K562 (cell line): ENCODE measurements around the gene NCOA6. TPM values are rescaled to one million over a fixed set of nuclear protein-coding genes. Genes with fewer than 3 reads are reported as not detected.

Experiments used
- BDP1 ChIP-seq: IDR thresholded peaks from 3 replicates; pipeline ENCODE4 v1.6.1; 2011; ENCODE audit not compliant: insufficient read length, insufficient read depth
- CHCHD3 ChIP-seq: fragments of 250-450 bp; sonication (Bioruptor Pico); IDR thresholded peaks from 2 replicates; pipeline ENCODE4 v2.1.2; 2022; ENCODE audit warnings: mild to moderate bottlenecking
- CTBP1 ChIP-seq: fragments of 450-650 bp; IDR thresholded peaks from 2 replicates; pipeline ENCODE4 v1.6.1; 2016; ENCODE audit warnings: borderline replicate concordance
- DDX20 ChIP-seq: fragments of 450-650 bp; IDR thresholded peaks from 2 replicates; pipeline ENCODE4 v1.6.1; 2016; ENCODE audit warnings: missing genetic modification characterization, low read depth, mild to moderate bottlenecking, missing compliant biosample characterization, moderate library complexity
- DPF2 ChIP-seq: fragments of 450-650 bp; IDR thresholded peaks from 2 replicates; pipeline ENCODE4 v1.6.1; 2016
- EHMT2 ChIP-seq: fragments of 450-650 bp; IDR thresholded peaks from 2 replicates; pipeline ENCODE4 v1.6.1; 2018; ENCODE audit warnings: antibody characterized with exemption
- ETS2 ChIP-seq: IDR thresholded peaks from 2 replicates; pipeline ENCODE4 v1.6.1; 2016; ENCODE audit warnings: borderline replicate concordance, missing genetic modification characterization, mild to moderate bottlenecking, moderate library complexity, missing compliant biosample characterization; ENCODE audit not compliant: poor library complexity, severe bottlenecking
- FOXA3 ChIP-seq, 2 experiments: fragments of 450-650 bp in 1 of 2; sonication (generic) in 1 of 2; formaldehyde crosslinking; IDR thresholded peaks in 1 of 2; conservative IDR thresholded peaks in 1 of 2; 2 replicates each; pipeline versions ENCODE4 v1.4.0 to v1.8.0; 2020 to 2022; ENCODE audit warnings: mild to moderate bottlenecking in 2 of 2, missing genetic modification reagents in 1 of 2
- GTF2F1 ChIP-seq: IDR thresholded peaks from 2 replicates; pipeline ENCODE4 v1.6.1; 2011; ENCODE audit warnings: low read depth, low read length, improper control_type of control experiment
- HDAC6 ChIP-seq: IDR thresholded peaks from 2 replicates; pipeline ENCODE4 v1.6.1; 2012; ENCODE audit warnings: low read depth, mild to moderate bottlenecking, control low read depth, inconsistent platforms, low read length, moderate library complexity
- HIVEP1 ChIP-seq: fragments of 250-450 bp; sonication (Bioruptor Pico); IDR thresholded peaks from 2 replicates; pipeline ENCODE4 v1.4.0; 2020; ENCODE audit warnings: mild to moderate bottlenecking
- HMG20A ChIP-seq: fragments of 450-650 bp; formaldehyde crosslinking; conservative IDR thresholded peaks from 2 replicates; pipeline ENCODE4 v1.4.0; 2020; ENCODE audit warnings: mild to moderate bottlenecking, mixed read lengths
- HOMEZ ChIP-seq: fragments of 250-450 bp; sonication (Bioruptor Pico); IDR thresholded peaks from 2 replicates; pipeline ENCODE4 v1.4.0; 2020; ENCODE audit warnings: mild to moderate bottlenecking, moderate library complexity
- KLF6 ChIP-seq: fragments of 250-450 bp; sonication (Bioruptor Pico); IDR thresholded peaks from 2 replicates; pipeline ENCODE4 v1.4.0; 2020; ENCODE audit warnings: mild to moderate bottlenecking, moderate library complexity, borderline replicate concordance
- PCBP1 ChIP-seq: fragments of 200-400 bp; formaldehyde crosslinking; IDR thresholded peaks from 2 replicates; pipeline ENCODE4 v1.6.1; 2018; ENCODE audit warnings: mild to moderate bottlenecking, low read depth, low read length; ENCODE audit not compliant: poor library complexity, severe bottlenecking
- PTBP1 ChIP-seq: fragments of 200-400 bp; formaldehyde crosslinking; IDR thresholded peaks from 2 replicates; pipeline ENCODE4 v1.6.1; 2017; ENCODE audit warnings: low read depth, low read length
- RAD51 ChIP-seq: fragments of 450-650 bp; IDR thresholded peaks from 2 replicates; pipeline ENCODE4 v1.7.1; 2016; ENCODE audit warnings: low read depth, mild to moderate bottlenecking, borderline replicate concordance
- SAFB2 ChIP-seq: fragments of 200-400 bp; formaldehyde crosslinking; IDR thresholded peaks from 2 replicates; pipeline ENCODE4 v1.6.1; 2018; ENCODE audit warnings: borderline replicate concordance, low read length, low read depth, moderate library complexity; ENCODE audit not compliant: severe bottlenecking
- SRSF1 ChIP-seq: fragments of 200-400 bp; formaldehyde crosslinking; IDR thresholded peaks from 2 replicates; pipeline ENCODE4 v1.6.1; 2017; ENCODE audit warnings: mild to moderate bottlenecking, low read depth, low read length, moderate library complexity
- ZKSCAN3 ChIP-seq: fragments of 250-450 bp; sonication (Bioruptor Pico); IDR thresholded peaks from 2 replicates; pipeline ENCODE4 v1.4.0; 2020
- ZNF12 ChIP-seq: sonication (generic); formaldehyde crosslinking; IDR thresholded peaks from 2 replicates; pipeline ENCODE4 v1.4.0; 2020; ENCODE audit warnings: mild to moderate bottlenecking, missing genetic modification reagents
- ZNF592 ChIP-seq: fragments of 450-650 bp; IDR thresholded peaks from 2 replicates; pipeline ENCODE4 v1.6.1; 2017; ENCODE audit warnings: antibody characterized with exemption, mild to moderate bottlenecking
- ZNF644 ChIP-seq: fragments of 200-800 bp; sonication (Bioruptor generic); IDR thresholded peaks from 2 replicates; pipeline ENCODE4 v1.6.1; 2016; ENCODE audit warnings: low read depth, missing genetic modification characterization, missing compliant biosample characterization
- ZNF79 ChIP-seq: fragments of 250-450 bp; sonication (Bioruptor Pico); IDR thresholded peaks from 2 replicates; pipeline ENCODE4 v1.4.0; 2020; ENCODE audit warnings: low read depth, mild to moderate bottlenecking, moderate library complexity
- polyA plus RNA-seq, 8 experiments: library from polyadenylated mRNA; depleted of rRNA in 4 of 8; stranded (reverse) in 5 of 8; unstranded in 3 of 8; fragments of >200 nt; fragmentation: Nextera tagmentation in 2 of 8; fragmentation: Illumina TruSeq in 1 of 8; extraction: Ambion mirVana in 2 of 8; extraction: Trizol in 1 of 8; gene quantifications; 2 replicates each; pipeline versions ENCODE4 v1.2.1 to v1.2.3, GENCODE V29; 2011 to 2014; ENCODE audit warnings: inconsistent platforms in 1 of 8, missing spikeins in 1 of 8
- total RNA-seq, 7 experiments: library from RNA; depleted of rRNA in 6 of 7; stranded (reverse); fragments of >200 nt in 6 of 7; fragmentation: Illumina TruSeq in 2 of 7; extraction: Trizol in 2 of 7; gene quantifications; 2 replicates each; pipeline versions ENCODE4 v1.2.1 to v1.2.3, GENCODE V29; 2011 to 2021; ENCODE audit warnings: low replicate concordance in 1 of 7

Gene NCOA6
- total and polyA plus RNA-seq, 9 of the 15 experiments (the other 6 are each of a cell fraction or from before 2014, with no cell fraction given): 6.1 to 25.0 (median 9.5) TPM

- no peak for TF ChIP-seq PCBP1
- no peak for TF ChIP-seq SRSF1
- no peak for TF ChIP-seq RAD51
- no peak for TF ChIP-seq SAFB2
- no peak for TF ChIP-seq PTBP1
- no peak for TF ChIP-seq ZKSCAN3 (CRISPR knock-in tag)
- TF ChIP-seq HIVEP1 (CRISPR knock-in tag): no peak
- no peak for TF ChIP-seq ZNF592
- no peak for TF ChIP-seq ZNF12 (CRISPR knock-in tag)
- TF ChIP-seq HMG20A (CRISPR knock-in tag): no peak
- TF ChIP-seq GTF2F1: no peak
- TF ChIP-seq EHMT2: no peak
- no peak for TF ChIP-seq DDX20
- TF ChIP-seq FOXA3 (CRISPR knock-in tag; conservative IDR thresholded peaks at IDR 0.05 in 1 of 2, IDR thresholded peaks at IDR 0.05 in 1 of 2): no peak
- no peak for TF ChIP-seq CTBP1
- TF ChIP-seq HDAC6: no peak
- TF ChIP-seq KLF6 (CRISPR knock-in tag): no peak
- TF ChIP-seq ZNF79 (CRISPR knock-in tag): no peak
- TF ChIP-seq CHCHD3 (CRISPR knock-in tag): no peak
- TF ChIP-seq ETS2 (tag): no peak
- TF ChIP-seq HOMEZ (CRISPR knock-in tag): no peak
- TF ChIP-seq BDP1: no peak
- no peak for TF ChIP-seq DPF2
- no peak for TF ChIP-seq ZNF644 (tag)
Observed at GRCh38 chr20:34824806-34825529, 483 bp downstream of the NCOA6 start (continued).
